ENCODE results near the gene TMEM39A. TPM values are rescaled to one million over a fixed set of nuclear protein-coding genes. Genes with fewer than 3 reads are reported as not detected.

The TMEM39A gene
- total RNA-seq, 1 experiment from 2014 or later: 87.1 TPM

GRCh38 chr3:119418641-119419040 is 44.8 kb downstream of the TMEM39A start:
- BruUV-seq (replicated peaks): no TSS peak
- ChIA-PET CTCF (interaction anchor here (0.7 kb wide), 1 partner anchor 63 kb away, joined by 3 read pairs; no protein-coding TSS in a partner anchor), POLR2A (interaction anchor here (0.5 to 0.6 kb wide), 2 partner anchors 226 to 396 kb away, joined by 3 read pairs; no protein-coding TSS in a partner anchor)
- no peaks in the 10 kb centered on the region for H3K27me3 Mint-ChIP-seq (ENCODE audit: insufficient read depth, unreplicated experiment)
- no peak overlapping the region for H3K27ac Mint-ChIP-seq (ENCODE audit: low read depth, unreplicated experiment)
- no peak overlapping the region for H3K4me3 Mint-ChIP-seq (ENCODE audit: unreplicated experiment)
- H3K36me3 Mint-ChIP-seq (ENCODE audit: insufficient read depth, unreplicated experiment): peaks cover 11% of the 10 kb centered on the region
- H3K9me3 Mint-ChIP-seq (ENCODE audit: unreplicated experiment): no peaks in the 10 kb centered on the region
- H3K4me1 Mint-ChIP-seq (ENCODE audit: insufficient read depth, unreplicated experiment): no peaks in the 10 kb centered on the region
- TF ChIP-seq, protein P1, sequence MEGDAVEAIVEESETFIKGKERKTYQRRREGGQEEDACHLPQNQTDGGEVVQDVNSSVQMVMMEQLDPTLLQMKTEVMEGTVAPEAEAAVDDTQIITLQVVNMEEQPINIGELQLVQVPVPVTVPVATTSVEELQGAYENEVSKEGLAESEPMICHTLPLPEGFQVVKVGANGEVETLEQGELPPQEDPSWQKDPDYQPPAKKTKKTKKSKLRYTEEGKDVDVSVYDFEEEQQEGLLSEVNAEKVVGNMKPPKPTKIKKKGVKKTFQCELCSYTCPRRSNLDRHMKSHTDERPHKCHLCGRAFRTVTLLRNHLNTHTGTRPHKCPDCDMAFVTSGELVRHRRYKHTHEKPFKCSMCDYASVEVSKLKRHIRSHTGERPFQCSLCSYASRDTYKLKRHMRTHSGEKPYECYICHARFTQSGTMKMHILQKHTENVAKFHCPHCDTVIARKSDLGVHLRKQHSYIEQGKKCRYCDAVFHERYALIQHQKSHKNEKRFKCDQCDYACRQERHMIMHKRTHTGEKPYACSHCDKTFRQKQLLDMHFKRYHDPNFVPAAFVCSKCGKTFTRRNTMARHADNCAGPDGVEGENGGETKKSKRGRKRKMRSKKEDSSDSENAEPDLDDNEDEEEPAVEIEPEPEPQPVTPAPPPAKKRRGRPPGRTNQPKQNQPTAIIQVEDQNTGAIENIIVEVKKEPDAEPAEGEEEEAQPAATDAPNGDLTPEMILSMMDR (IDR thresholded peaks at IDR 0.05; ENCODE audit: unreplicated experiment): no peak
- no peak for DNase-seq (ENCODE audit: unreplicated experiment)
- intact Hi-C loops (cut with micrococcal nuclease): no loop called here

DNA sequence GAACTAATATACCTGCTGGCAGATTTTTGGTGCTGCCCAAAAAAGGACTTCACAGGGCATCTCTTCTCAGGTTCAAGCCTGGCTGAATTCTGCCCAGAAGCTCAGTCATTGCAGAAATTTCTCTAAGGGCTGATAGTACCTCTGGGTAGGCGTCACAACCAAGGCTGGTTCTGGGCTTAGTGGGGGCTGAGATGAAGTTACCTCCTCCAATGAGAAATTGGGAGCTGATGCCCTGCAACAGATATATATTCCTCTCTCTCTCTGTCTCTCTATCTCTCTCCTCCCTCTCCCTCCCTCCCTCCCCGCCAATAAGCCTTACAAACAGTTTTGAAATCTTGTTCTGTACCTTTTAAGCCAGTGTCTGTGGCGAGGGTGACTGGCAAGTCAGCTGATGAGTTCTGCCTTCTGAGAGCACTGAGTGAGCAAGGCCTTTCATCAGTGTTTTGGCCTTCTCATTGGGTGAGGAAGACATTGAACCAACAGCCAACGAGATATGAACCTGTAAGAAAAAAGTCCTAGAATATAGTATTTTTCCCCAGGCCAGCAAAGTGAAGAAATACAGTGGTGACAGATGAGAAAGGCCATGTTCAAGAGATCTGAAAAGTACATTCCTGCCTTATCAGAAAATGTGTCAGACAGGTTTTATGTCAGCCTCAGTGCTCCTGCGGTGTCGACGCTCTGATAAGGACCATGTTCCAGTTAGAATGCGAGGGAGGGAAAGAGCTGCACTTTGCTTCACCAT is 45.5 kb downstream of the TMEM39A start:
- no peak overlapping the region for H3K4me3 Mint-ChIP-seq (ENCODE audit: unreplicated experiment)
- ChIA-PET CTCF (interaction anchor here (0.7 to 1.9 kb wide), 2 partner anchors 10 to 131 kb away, joined by 3 to 9 read pairs; no protein-coding TSS in a partner anchor), POLR2A (interaction anchor here (0.5 to 0.6 kb wide), 2 partner anchors 79 to 397 kb away, joined by 3 read pairs; no protein-coding TSS in a partner anchor)
- intact Hi-C loops (cut with micrococcal nuclease): no loop called here
- DNase-seq (ENCODE audit: unreplicated experiment): no peak
- H3K4me1 Mint-ChIP-seq (ENCODE audit: insufficient read depth, unreplicated experiment): no peaks in the 10 kb centered on the region
- no peaks in the 10 kb centered on the region for H3K9me3 Mint-ChIP-seq (ENCODE audit: unreplicated experiment)
- H3K27me3 Mint-ChIP-seq (ENCODE audit: insufficient read depth, unreplicated experiment): no peaks in the 10 kb centered on the region
- TF ChIP-seq, protein P1 (IDR thresholded peaks at IDR 0.05; ENCODE audit: unreplicated experiment): no peak
- no peak overlapping the region for H3K27ac Mint-ChIP-seq (ENCODE audit: low read depth, unreplicated experiment)
- no TSS peak for BruUV-seq (replicated peaks)
- peaks cover 11% of the 10 kb centered on the region for H3K36me3 Mint-ChIP-seq (ENCODE audit: insufficient read depth, unreplicated experiment)

GRCh38 chr3:119416873-119417272 is 46.5 kb downstream of the TMEM39A start:
- no TSS peak for BruUV-seq (replicated peaks)
- no peak overlapping the region for H3K4me3 Mint-ChIP-seq (ENCODE audit: unreplicated experiment)
- intact Hi-C loops (cut with micrococcal nuclease): no loop called here
- POLR2A ChIA-PET: no interaction called here
- no peaks in the 10 kb centered on the region for H3K9me3 Mint-ChIP-seq (ENCODE audit: unreplicated experiment)
- H3K36me3 Mint-ChIP-seq (ENCODE audit: insufficient read depth, unreplicated experiment): peaks cover 11% of the 10 kb centered on the region
- H3K27me3 Mint-ChIP-seq (ENCODE audit: insufficient read depth, unreplicated experiment): no peaks in the 10 kb centered on the region
- no peak overlapping the region for H3K27ac Mint-ChIP-seq (ENCODE audit: low read depth, unreplicated experiment)
- CTCF ChIA-PET: interaction anchor here (0.6 to 1.9 kb wide), 2 partner anchors 11 to 1976 kb away, joined by 4 to 9 read pairs; no protein-coding TSS in a partner anchor
- H3K4me1 Mint-ChIP-seq (ENCODE audit: insufficient read depth, unreplicated experiment): no peaks in the 10 kb centered on the region
- TF ChIP-seq, protein P1 (IDR thresholded peaks at IDR 0.05; ENCODE audit: unreplicated experiment): no peak
- DNase-seq (ENCODE audit: unreplicated experiment): no peak

DNA sequence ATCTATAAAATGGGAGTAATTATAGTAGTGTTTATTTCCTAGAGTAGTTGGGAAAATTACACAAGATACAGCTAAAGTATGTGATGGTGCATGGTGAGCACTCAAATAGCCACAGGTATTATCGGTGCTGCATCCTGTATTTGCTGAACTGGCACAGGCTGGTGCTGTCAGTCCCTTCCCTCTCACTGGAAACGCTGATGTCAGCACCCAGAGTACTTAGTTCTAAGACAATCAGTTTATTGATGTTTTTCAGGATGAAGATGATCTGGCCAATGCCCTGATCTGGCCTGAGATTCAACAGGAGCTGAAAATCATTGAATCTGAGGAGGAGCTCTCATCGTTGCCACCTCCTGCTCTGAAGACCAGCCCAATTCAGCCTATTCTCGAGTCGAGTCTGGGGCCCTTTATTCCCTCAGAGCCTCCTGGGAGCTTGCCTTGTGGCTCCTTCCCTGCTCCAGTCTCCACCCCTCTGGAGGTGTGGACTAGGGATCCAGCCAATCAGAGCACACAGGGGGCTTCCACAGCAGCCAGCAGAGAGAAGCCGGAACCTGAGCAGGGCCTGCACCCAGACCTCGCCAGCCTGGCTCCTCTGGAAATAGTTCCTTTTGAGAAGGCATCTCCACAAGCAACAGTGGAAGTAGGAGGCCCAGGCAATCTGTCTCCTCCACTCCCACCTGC is 49.7 kb downstream of the TMEM39A start:
- intact Hi-C loops (cut with micrococcal nuclease): no loop called here
- no peaks in the 10 kb centered on the region for H3K9me3 Mint-ChIP-seq (ENCODE audit: unreplicated experiment)
- BruUV-seq (replicated peaks): no TSS peak
- peaks cover 23% of the 10 kb centered on the region for H3K36me3 Mint-ChIP-seq (ENCODE audit: insufficient read depth, unreplicated experiment)
- TF ChIP-seq, protein P1 (IDR thresholded peaks at IDR 0.05; ENCODE audit: unreplicated experiment): no peak
- H3K27ac Mint-ChIP-seq (ENCODE audit: low read depth, unreplicated experiment): no peak overlapping the region
- ChIA-PET POLR2A (no interaction called here), CTCF (interaction anchor here (1.0 kb wide), 1 partner anchor 8 kb away, joined by 3 read pairs; no protein-coding TSS in a partner anchor)
- H3K27me3 Mint-ChIP-seq (ENCODE audit: insufficient read depth, unreplicated experiment): no peaks in the 10 kb centered on the region
- no peak for DNase-seq (ENCODE audit: unreplicated experiment)
- no peaks in the 10 kb centered on the region for H3K4me1 Mint-ChIP-seq (ENCODE audit: insufficient read depth, unreplicated experiment)
- H3K4me3 Mint-ChIP-seq (ENCODE audit: unreplicated experiment): no peak overlapping the region
